ENCODE data around the gene MT1M. TPM values are rescaled to one million over a fixed set of nuclear protein-coding genes. Genes with fewer than 3 reads are reported as not detected.
A peak's percentile ranks its signal among the peaks of the same experiment; 100 is the strongest.
"Not testable (repeated sequence)": the region's sequence is repeated elsewhere in the genome, so short reads cannot be mapped to it uniquely, and the experiment has no call there.

Gene MT1M
- total RNA-seq, 1 experiment from 2014 or later: not detected

DNA sequence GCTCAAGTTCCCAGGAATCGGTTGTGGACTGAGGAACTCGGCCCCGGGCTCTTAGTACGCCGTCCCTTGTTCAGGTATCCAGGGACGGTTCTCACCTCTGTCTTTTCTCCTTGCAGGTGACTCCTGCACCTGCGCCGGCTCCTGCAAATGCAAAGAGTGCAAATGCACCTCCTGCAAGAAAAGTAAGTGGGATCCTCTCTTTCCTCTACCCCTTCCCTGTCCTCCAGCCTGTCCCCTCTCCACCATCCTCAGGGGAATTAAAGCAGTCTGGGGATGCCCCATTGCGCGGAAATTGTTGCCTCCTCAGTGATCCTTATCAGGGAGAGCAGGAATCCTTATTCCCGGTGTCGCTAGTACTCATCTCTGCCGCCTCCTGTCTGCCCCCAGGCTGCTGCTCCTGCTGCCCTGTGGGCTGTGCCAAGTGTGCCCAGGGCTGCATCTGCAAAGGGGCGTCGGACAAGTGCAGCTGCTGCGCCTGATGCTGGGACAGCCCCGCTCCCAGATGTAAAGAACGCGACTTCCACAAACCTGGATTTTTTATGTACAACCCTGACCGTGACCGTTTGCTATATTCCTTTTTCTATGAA, 23.5 kb upstream of the MT1M start:
- peak; percentile 25 for DNase-seq (ENCODE audit: low spot score)

DNA sequence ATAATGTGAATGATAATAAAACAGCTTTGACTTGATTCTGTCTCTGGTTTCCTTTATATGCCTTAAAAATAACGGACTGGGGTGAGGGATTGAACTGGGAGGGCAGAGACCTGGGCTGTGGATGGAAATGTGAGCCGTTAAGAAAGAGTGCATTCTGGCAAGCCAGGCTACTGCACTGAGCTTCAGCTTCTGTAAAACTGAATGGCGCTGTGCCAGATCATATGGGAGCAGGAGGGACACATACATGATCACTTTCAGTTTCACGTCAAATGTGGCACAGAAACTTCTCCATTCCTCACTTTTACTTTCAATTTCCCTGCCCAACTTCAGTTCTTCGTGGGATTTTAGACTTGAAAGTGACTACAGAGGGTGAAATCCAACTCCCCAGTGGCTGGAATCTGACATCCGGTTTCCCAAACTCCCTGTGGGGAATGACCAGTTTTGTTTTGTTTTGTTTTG, 23.0 kb upstream of the MT1M start:
- peak; percentile 75 for DNase-seq (ENCODE audit: low spot score)

DNA sequence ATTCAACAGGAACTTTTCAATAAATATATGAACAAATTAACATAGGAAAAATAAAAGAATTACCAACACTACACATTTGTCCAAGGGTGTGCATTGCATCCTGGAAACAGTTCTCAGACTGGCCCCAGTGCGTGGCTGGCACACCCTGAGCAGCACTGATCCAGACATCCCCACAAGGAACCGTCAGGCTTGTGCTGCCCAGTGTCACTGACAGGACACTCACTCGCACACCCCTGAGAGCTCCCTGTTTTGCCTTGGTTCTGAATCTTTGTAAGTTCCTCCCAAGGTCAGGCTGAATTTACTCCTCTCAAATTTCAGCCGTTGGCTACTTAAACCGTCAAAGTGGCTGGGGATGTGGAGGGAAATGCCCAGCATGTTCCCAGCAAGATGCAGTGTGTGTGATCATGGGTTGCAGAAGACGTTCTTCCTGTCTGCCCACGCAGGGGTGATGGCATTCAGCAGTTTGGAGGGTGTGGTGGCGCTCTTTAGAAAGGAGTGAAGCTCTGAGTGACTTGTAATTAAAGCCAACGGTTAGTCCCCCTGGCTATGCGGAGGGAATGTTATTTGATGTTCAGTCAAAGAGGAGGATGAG, 22.3 kb upstream of the MT1M start:
- DNase-seq (ENCODE audit: low spot score): peak; percentile 11

DNA sequence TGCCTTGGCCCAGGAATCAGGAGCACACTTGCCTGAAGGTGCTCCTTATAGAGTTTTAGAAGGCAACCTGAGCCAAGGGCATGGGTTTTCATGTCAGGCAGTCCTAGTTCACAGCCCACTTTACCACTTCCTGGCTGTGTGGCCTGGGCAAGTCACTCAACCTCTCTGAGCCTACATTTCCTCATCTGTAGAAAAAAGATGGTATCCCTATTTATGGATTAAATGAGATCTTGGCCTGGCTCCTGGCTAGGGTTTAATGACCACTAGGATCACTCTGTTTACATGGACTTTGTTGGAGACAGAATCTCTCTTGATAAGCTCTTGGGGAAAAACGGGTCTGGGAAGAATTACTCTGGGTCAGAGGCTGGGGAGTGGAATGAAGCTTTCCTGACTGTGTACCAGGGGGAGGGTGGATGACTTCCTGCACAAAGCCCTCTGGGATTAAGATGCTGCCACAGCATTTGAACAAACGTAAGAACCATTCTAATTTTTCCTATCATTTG, 21.8 kb upstream of the MT1M start:
- no peak for DNase-seq (ENCODE audit: low spot score)

DNA sequence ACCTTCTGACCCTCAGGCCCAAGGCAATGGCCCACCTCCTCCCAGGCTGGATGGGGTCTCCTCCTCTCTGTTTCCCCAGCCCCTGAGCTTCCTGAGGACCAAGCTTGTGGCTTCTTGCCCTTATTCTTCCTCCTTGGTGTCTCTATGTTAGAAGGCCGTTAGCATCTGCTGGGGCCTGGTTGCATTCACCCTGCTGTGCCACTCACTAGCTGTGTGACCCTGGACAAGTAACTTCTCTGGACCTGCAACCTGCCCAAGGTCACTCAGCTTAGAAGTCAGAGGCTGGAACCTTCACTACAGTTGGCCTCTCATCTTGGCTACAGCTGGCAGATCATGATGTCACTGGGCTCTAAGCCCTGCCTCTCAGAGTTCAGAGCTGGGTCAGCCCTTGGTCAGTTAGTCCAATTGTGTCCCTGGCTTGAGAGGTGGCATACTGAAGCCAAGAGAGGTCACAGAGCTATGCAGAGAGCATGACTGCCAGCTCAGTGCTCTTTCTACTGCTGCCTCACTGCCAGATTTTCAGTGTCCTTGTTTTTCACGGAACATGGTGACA, 21.1 kb upstream of the MT1M start:
- no peak for DNase-seq (ENCODE audit: low spot score)

DNA sequence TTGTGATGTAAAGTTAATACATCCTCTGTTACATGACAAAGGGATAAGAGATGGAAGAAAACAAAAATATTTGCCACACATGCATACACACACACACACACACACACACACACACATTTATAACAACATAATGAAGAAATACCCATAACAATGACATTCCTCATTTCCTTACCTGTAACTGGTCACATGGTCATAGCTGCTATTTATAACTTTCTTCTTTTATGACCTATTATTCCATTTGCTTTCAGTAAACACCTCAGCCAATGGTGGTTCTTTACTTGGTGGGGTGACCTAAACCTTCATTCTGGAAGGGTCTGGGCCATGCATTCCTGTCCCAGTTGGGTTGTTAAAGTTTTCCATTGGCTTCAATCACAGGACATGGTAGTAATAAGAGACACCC, 18.8 kb upstream of the MT1M start:
- DNase-seq (ENCODE audit: low spot score): no peak

DNA sequence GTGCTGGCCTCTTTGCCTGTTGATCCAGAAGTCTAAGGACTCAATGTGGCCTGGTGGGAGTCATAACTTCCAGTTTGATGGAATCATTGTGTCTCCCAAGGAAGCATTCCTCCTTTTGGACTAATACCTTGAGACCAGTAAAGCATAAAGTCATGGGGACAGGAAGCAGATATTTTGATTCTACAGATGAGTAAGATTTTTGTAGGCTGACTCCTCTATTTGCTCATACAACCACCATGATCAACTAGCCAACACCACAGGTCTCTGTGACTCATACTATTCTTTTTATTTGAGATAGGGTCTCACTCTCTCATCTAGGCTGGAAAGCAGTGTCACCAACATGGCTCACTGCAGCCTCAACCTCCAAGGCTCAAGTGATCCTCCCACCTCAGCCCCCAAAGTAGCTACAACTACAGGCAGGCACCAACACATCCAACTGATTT, 17.9 kb upstream of the MT1M start:
- DNase-seq (ENCODE audit: low spot score): no peak

DNA sequence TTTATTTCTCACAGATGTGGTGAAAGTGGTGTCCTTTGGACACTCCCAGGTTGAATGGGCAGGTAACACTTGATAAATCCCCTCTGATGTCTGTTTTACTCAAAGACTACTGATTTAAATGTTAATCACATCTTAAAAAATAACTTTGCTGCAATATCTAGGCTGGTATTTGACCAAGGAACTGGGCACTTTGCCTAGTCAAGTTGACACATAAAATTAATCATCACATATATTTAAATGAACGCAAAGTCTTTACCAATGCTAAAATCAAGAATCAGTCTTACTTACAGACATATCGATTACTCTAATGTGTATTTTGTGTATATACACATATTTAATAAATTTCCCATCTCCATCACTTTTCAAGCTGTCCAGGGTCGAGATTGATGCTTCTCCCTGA, 17.1 kb upstream of the MT1M start:
- no peak for DNase-seq (ENCODE audit: low spot score)

DNA sequence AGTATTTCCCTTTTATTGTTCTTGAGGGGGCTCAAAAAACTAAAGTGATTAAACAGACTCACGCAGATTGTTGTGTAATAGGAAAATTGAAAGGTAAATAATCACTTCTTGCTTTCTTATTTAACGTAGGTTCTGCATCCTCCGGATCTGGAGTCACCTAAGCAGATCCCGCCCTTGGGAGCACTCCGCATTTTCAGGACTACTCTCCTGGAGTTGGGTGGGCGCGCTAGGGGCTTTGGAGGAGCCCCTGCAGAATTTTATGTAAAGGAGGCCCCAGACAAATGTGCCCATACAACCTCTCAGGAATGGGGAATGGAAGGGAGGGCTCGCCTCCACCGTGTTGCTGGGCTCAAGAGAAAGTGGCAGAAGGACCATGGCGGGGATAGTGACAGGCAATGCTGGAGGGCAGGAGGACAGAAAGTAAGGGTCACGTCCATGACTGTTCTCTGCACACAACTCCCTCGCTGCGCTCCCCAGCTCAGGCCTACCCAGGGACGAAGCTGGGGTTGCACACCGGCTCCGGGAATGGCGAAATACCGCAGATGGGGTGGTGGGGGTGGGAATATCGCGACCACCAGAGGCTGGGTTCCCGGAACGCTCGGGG, 15.7 kb upstream of the MT1M start:
- DNase-seq (ENCODE audit: low spot score): no peak

DNA sequence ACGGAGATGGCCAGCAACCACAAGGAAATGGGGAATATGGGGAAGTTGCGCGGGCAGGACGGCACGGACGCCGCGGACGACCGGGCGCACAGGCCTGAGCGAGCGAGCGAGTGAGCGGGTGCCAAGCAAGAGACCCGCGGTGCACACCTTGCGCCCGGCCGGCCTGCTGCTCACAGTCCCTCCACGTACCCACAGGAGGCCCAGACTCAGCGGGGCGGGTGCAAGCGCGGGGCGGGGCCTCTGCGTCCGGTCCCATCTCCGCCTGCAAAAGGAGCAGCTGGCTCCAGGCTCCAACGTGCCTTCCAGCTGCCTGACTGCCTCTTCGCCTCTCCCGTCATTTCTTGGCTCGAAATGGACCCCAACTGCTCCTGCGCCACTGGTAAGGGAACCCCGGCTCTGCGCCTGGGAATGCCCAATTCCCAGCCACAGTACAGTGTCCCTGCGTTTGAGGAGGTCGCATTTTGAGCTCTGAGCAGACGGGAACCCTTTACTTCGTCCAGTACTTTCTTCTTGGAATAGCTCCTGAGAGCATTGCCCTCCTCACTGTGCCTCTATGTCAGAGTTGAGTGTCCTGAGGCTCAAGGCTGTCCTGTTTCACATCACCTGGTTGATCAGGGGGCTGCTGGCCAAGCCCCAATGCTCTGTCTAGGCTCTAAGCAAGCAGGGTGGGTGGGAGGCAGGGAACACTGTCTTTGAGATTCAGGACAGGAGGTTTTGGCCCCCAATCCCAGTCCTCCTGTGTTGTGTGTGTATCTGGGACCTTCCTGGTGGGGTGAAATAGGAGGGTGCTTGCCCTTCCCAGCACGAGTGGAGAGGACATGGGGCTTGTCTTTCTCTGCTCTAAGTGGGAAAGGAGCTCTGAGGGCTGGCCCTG, 15.0 kb upstream of the MT1M start:
- no peak for DNase-seq (ENCODE audit: low spot score)

DNA sequence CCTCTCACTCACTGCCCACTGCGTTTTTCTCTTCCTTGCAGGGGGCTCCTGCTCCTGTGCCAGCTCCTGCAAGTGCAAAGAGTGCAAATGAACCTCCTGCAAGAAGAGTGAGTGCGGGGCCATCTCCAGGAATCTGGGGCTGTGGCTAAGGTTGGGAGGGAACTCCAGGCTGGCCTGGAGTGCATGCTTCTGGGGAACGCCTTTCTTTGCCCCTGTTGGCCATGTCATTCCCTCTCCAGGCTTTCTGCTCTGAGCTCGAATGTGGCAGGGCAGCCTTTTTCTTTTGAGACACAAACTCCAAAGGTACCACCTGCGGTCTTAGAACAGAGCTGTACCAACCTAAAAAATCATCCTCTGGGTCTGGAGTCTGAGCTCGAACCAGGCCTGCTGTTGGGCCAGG, 14.3 kb upstream of the MT1M start:
- no peak for DNase-seq (ENCODE audit: low spot score)

DNA sequence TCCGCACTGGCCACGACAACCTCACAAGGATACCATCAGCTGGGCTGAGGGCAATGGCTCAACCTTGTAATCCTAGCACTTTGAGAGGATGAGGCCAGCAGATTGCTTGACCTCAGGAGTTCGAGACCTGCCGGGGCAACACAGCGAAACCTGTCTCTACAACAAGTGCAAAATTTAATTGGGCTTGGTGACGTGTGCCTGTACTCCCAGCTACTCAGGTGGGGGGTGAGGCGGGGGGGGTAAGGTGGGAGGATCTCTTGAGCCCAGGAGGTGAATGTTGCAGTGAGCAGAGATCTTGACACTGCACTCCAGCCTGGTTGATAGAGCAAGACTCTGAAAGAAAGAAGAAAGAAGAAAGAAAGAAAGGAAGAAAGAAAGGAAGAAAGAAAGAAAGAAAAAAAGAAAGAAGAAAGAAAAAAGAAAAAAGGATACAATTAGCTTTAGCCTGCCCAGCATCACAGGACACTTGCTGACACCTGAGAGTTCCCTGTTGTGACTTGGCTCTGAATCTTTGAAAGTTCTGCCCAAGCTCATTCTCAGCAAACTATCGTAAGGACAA, 12.0 kb upstream of the MT1M start:
- no peak for DNase-seq (ENCODE audit: low spot score)

DNA sequence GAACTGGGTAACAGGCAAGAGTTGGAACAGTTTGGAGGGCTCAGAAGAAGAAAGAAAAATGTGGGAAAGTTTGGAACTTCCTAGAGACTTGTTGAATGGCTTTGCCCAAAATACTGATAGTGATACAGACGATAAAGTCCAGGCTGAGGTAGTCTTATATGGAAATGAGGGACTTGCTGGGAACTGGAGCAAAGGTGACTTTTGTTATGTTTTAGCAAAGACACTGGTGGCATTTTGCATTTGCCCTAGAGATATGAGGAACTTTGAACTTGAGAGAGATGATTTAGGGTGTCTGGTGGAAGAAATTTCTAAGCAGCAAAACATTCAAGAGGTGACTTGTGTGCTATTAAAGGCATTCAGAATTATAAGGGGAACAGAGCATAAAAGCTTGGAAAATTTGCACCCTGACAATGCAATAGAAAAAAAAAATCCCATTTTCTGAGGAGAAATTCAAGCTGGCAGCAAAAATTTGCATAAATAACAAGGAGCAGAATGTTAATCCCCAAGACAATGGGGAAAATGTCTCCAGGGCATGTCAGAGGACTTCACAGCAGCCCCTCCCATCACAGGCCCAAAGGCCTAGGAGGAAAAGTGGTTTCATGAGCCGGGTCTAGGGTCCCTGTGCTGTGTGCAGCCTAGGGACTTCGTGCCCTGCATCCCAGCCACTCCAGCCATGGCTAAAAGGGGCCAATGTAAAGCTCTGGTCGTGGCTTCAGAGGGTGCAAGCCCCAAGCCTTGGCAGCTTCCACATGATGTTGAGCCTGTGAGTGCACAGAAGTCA, 10.6 kb upstream of the MT1M start:
- not testable (repeated sequence) for DNase-seq (ENCODE audit: low spot score)

DNA sequence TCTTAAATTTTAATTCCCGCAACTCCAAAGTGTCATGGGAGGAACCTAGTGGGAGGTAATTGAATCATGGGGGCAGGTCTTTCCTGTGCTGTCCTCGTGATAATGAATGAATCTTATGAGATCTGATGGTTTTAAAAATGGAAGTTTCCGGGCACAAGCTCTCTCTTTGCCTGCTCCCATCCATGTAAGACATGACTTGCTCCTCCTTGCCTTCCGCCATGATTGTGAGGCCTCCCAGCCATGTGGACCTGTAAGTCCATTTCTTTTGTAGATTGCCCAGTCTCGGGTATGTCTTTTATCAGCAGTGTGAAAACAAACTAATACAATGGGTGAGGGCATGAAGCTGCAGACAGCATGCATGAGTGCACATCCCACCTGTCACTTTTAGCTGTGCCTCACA, 9.3 kb upstream of the MT1M start:
- DNase-seq (ENCODE audit: low spot score): not testable (repeated sequence)

DNA sequence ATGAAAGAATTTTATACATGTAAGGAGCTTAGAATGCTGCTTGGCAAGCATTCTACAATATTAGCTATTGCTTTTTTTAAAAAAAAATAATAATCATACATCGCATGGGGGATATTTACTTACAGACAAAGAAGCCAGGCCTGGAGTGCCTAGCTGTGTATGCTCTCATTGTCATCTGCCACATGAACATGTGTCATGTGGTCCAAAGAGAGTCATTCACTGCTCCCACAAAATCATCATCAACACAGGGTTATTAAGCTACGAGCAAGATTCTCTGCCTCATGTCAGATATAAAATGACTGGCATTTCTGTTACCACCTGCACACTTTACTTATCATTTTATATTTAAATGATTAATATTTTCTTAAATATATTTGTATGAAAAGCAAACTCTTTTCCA, 8.8 kb upstream of the MT1M start:
- no peak for DNase-seq (ENCODE audit: low spot score)

DNA sequence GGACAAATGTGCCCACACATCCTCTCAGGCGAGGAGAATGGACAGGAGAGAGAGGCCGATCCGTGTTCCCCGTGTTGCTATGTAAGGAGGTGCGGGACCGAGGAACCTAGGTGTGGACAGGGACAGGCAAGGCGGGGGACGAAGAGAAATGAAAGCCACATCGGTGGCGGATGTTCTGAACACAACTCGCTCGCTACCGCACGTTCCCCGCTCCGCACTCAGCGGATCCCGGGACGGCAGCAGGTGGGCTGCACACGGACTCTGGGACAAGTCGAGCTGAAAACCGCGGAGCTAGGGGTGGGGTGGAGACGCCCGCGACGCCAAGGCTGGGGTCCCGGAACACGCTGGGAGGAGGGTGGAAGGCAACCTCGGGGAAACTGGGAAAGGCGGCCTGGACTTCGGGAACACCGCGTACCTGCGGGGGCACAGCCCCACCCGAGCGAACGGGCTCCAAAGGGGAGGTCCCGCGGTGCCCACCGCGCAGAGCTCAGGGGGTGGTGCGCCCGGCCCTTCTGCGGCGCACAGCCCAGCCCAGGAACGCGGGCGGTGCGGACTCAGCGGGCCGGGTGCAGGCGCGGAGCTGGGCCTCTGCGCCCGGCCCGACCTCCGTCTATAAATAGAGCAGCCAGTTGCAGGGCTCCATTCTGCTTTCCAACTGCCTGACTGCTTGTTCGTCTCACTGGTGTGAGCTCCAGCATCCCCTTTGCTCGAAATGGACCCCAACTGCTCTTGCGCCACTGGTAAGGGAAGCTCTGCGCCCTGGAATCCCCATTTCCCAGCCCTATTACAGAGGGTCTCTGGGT, 7.1 kb upstream of the MT1M start, which contains the start of gene MT1E:
TSS of gene MT1E (plus strand) at position 642 of the 803 bp plus-strand sequence. CDS start at position 713, 71 bp downstream.
- DNase-seq (ENCODE audit: low spot score): peak; percentile 92

DNA sequence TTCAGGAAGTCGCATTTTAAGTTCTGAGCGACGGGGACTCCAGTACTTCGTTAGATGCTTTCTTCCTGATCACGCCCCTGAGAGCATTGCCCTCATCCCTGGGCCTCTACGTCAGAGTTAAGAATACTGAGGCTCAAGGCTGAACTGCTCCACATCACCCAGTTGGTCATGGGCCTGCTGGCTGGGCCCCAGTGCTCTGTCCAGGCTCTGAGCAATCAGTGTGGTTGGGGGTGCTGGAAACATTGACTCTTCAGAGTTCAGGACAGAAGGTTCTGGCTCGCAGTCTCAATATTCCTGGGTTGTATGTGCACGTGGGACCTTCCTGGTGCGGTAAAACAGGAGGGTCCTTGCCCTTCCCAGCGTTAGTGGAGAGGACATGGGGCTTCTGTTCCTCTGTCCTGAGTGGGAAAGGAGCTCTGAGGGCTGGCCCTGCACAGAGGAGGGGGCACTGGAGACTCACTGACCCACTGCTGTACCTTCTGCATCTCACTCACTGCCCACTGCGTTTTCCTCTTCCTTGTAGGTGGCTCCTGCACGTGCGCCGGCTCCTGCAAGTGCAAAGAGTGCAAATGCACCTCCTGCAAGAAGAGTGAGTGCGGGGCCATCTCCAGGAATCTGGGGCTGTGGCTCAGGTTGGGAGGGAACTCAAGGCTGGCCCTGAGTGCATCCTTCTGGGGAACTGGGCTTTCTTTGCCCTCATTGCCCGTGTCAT, 6.4 kb upstream of the MT1M start:
- no peak for DNase-seq (ENCODE audit: low spot score)

DNA sequence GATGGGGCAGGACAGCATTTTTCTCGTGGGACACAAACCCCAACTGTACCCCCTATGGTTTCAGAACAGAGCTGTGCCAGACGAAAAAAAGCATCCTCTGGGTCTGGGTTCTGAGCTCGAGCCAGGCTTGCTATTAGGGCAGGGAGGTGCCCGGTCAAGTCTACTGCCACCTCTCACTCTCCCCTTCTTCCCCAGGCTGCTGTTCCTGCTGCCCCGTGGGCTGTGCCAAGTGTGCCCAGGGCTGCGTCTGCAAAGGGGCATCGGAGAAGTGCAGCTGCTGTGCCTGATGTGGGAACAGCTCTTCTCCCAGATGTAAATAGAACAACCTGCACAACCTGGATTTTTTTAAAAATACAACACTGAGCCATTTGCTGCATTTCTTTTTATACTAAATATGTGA, 5.8 kb upstream of the MT1M start:
- no peak for DNase-seq (ENCODE audit: low spot score)
